Stimulated activated CD8-positive, alpha-beta memory T cell treated with anti-CD3 and anti-CD28 coated beads, Interleukin-15, amount 100 ng/mL, for 4 hours (primary cell): ENCODE data around the gene ADIRF.
"Not testable (repeated sequence)": the region's sequence is repeated elsewhere in the genome, so short reads cannot be mapped to it uniquely, and the experiment has no call there.

Source experiments
- DNase-seq, 2 donors: peaks; one replicate each; pipeline ENCODE4 v3.0.0-alpha.2; 2020; ENCODE audit warnings: low read depth in 2 of 2

ADIRF gene

DNA sequence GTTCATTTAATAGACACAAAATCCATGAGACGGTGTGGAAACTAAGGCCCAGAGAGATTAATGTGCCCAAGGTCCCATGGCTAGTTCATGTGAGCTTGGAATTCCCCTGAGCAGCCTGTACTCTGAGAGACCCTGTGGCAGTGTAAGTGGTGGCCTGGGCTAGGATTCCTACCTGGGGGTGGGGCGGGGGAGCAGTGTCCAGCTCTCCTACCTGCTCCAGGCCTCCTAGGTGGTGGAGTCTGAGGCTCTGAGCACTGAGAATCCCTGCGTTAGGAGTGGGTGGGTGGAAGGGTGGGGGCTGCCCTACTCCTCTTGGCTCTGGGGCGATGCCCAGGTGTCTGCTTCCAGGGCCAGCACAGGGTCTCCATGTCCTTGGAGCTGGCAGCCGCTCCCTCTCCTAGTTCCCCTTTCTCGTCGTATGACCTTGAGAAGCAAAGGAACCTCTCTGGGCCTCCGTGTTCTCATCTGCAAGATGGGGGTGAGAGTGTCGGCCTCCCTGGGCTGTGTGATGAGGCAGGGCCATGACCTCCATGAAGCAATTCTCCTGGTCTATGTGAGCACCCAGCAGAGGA, 7.3 kb upstream of the ADIRF start:
- DNase-seq = no peak

DNA sequence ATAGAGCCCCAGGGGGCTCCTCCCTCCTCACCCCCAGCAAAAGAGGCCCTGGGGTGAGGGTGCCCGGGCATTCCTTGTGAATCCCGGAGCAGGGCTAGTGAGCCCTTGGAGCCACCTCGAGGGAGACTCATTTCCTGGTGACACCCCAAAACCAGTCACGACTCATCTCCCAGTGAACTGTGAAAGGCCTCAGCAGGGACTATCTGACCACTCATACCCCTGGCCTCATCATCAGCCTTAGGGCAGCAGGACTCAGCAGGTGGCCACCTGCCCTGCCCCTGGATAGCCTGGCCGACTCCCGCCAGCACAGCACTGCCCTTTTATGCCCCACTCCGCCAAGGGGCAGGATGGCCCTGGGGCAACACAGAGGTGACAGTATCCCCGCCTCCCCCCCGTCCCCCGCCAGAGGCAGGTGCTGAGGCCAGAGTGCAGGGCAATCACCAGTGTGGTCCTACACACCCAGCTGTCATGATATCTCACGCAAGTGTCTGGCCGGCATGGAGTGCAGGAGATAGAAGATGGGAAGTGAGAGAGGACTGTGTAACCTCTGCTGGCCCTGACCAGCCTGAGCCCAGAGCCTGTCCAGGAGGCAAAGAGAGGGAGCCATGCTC, 6.7 kb upstream of the ADIRF start:
- DNase-seq = no peak

DNA sequence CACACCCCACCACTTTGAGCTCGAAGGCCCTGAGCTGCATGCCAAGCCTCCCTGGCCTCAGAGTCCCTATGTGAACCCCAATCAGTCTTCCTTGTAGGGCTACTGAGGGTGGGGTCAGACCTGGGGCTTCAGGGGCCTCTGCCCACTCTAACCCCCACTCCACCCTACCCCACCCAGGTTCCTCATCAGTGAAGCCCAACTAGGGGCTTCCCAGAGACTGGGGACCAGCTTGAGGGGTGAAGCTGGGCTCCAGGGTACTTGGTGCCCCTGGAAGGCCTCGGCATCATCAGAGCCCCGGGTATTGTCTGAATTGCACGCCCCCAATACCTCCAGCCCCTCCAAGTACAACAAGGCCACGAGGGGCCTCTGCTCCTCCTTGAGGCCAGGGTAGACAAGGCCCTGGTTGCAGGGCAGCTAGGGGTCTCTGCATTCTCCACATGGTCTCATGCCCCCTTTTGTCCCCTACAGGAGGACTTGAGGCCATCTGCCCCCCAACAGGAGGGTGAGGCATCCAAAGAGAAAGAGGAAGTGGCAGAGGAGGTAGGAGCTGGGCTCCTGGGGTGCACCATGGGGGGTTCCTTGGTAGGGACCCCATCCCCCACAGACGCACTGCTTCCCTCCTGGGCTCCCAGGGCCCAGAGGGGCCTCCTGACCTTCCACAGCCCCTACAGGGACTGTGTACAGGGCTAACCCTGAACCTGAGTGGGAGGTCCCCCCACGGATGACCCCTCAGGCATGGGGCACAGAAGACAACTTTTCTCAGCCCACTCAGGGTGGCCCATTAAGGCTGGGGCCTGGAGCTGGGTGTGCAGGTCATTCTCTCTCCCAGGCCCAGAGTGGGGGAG, 5.9 kb upstream of the ADIRF start:
- no peak for DNase-seq

DNA sequence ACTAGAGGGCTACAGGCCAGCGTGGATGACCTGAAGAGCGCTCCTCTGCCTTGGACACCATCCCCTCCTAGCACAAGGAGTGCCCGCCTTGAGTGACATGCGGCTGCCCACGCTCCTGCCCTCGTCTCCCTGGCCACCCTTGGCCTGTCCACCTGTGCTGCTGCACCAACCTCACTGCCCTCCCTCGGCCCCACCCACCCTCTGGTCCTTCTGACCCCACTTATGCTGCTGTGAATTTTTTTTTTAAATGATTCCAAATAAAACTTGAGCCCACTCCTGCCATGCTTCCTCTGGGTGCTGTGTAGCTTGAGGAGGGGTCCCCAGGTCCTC, 5.3 kb upstream of the ADIRF start:
- DNase-seq = no peak

DNA sequence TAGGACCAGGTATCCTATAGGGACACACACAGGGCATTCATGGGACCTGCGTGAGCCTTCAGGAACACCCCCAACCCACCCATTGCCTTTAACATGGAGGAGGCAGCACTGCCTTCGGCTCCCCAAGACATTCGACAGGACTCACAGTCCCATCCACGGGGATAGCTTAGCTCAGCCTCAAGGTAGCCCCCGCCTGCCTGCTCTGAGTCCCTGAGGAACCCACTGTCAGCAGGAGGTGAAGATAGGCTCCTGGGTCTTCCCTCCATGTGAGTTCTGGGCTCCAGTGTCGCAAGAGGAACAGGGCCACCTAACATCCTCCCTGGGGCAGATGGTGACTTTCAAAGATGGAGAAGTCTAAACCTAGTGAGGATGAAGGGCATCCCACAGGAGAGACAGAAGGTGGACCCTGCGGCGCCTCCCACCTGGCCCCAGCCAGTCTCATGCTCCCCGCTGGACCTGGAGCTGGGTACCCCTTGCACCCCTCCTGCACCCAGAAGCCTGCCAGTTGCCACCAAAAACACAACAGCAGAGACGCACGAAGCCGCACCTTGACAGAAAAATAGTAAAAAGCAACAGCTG, 4.9 kb upstream of the ADIRF start:
- DNase-seq = no peak

DNA sequence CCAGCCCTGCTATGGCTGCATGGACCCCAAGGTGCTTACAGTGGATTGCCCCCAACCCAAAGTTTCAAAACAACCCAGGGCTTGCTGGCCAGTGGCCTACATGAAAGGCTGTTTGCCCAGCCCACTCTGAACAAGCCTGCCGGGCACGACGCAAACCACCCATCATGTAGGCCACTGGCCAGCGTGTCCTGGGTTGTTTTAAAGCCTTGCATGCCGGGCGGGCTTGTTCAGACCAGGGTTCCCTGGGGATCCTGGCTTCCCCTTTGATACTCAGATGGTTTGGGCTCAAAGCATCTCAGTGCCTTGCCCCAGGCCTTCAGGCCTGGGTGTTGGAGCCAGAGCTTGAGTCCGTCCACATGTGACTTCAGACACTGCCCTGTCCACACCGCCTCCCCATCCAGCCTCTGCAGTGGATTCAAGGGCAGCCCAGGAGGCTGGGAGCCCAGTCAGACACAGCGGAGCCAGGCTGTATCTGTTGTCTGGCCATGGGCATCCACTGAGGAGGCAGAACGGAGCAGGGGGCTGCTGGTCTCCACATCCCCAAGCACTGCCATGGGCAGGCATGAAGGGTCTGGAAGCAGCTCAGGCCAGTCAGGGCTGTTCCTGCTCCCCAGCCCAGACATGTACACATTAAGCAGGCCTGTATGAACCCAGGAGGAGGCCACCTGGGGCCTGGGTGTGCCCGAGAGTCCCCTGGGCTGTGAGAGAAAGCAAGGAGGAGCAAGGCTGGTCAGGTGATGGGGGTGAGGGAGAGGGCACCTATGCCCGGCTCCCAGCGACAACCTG, 4.0 kb upstream of the ADIRF start:
- no peak for DNase-seq

DNA sequence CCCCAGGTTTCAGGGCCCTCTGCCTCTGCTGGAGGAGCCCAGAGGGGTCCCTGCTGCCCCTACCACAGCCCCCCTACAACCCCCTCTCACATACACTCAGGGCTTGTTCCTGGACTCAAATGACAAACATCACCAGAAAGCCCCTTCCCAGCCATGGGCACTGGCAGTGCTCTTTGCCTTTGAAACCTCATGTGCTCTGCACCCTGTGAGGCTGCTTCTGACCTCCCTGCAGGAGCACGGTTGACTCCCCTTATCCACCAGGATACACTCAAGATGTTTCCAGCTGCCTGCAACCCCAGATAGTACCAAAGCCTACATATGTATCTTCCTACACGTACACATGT, 3.5 kb upstream of the ADIRF start:
- DNase-seq = no peak

DNA sequence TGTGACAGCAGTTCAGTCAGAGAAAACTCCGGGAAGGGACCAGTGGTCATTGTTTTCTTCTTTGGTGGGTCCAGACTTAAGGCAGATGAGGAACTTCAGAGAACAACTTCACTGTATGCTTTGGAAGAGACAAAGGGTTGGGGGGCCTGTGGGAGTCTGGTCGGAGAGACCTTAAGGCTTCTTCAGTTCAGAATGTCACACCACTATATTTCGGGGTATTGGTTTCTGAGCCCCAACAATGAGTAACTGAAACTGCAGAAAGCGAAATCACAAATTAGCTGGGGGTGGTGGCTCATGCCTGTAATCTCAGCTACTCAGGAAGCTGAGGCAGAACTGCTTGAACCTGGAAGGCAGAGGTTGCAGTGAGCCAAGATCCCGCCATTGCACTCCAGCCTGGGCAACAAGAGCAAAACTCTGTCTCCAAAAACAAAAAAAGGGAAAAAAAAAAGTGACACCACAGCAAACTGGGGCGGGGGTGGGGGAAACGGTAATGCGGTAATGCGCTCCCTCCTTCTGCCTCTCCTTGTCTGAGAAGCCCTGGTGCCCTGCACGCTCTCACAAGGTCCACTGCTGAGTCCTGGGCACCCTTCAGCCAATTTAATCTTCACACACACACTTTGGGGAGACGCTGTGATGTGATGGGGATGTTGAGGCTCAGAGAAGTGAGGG, 2.2 kb upstream of the ADIRF start:
- DNase-seq = no peak

DNA sequence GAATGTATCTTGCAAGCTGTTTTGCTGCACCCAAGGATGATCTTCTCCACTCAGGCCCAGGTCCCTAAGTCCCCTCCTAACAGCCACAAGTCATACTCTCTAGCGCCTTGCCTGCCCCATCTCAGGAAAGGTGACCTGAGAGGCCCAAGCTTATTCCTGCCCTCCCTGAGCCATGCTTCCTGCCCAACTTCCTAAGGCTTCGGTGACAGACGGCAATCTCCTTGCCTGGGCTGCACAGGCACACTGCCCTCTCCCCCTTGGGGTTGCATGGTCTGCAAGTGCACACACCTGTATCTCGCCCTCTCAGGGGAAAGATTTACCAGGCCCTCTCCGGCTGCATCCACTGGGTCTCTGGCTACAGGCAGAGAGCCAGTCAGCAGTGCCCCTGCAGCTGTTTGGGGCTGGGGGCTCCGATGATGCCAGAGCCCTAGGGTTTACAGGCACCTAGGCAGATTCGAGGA, 771 bp upstream of the ADIRF start:
- no peak for DNase-seq

DNA sequence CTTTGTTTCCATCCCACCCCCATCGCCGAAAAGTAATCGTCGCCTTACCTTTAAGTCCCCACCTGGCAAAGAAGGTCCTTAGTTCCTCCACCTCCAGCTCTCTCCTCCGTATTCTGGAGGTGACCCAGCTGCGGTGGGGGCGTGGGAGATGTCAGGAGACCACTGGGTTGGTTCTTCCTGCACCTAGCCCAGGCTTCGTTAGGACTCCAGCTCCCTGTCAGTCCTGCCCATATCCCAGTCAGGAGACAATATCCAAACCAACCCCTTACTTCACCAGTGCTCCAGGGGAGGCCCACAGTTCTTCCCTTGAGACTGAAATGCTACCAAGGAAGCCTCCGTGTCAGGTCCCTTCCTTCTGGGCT, 693 bp downstream of the ADIRF start:
- no peak for DNase-seq

DNA sequence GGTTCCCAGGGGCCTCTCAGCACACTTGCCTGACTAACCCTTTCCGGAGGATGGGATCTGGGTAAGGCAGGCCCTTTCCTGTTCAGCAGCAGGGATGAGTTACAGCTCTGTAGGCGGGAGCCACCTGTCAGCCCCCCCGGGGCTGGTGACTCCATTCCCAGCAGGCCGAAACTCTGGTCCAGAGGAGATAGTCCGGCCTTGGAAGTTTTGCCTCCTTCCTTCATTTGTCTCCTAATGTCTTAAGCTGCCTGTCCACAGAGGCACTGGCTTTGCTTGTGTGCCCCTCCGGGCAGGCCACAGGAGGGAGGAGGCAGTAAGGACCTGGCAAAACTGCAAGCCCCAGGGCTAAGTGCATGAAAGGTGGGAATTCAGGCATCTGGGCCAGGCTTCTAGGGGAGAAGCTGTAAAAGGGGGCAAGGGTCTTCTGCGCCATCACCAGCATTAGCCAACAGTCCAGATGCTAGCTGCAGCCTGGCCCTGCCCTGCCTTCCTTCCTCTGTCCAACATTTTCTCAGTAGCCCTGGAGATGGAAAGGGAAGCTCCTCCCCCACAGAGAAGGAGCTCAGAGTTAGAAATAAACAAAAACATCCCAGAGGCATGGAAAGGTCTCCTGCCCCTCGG, 1.2 kb downstream of the ADIRF start:
- no peak for DNase-seq

DNA sequence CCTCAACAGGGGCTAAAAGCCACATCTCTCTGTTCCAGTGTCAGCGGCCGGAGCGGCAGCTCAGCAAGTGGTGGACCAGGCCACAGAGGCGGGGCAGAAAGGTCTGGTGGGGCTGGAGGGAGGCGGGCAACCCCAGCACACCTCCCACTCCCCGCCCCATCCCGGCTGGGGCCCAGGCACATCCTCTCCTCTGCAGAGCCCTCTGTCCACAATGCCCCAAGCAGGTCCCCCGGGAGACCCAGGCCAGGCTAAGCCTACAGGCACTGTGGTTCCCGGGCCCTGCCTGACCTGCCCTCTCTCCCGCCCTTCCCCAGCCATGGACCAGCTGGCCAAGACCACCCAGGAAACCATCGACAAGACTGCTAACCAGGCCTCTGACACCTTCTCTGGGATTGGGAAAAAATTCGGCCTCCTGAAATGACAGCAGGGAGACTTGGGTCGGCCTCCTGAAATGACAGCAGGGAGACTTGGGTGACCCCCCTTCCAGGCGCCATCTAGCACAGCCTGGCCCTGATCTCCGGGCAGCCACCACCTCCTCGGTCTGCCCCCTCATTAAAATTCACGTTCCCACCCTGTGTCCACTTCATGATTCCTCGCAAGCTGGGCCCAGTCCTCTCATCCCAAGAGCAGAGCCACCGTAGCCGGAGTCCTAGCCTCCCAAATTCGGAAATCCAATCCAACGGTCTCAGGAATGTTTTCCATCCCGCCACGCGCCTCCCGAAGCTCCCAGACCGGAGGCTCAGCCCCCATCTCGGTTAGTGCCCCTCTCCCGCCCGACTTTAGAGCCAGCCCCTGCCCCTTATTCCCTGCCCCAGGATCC, 2.1 kb downstream of the ADIRF start:
- no peak for DNase-seq

DNA sequence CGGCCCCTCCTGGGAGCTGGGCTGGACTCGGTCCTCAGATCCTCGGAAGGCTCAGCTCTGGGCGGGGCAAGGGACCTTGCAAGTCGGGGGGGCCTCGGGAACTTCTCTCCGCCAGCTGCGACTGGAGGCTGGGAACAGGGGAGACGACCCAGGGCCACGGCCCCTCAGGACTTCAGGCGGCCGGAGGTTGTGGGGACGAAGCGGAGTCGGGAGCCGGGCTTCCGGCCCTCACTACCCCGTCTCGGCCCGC, 2.6 kb downstream of the ADIRF start:
- no peak for DNase-seq

DNA sequence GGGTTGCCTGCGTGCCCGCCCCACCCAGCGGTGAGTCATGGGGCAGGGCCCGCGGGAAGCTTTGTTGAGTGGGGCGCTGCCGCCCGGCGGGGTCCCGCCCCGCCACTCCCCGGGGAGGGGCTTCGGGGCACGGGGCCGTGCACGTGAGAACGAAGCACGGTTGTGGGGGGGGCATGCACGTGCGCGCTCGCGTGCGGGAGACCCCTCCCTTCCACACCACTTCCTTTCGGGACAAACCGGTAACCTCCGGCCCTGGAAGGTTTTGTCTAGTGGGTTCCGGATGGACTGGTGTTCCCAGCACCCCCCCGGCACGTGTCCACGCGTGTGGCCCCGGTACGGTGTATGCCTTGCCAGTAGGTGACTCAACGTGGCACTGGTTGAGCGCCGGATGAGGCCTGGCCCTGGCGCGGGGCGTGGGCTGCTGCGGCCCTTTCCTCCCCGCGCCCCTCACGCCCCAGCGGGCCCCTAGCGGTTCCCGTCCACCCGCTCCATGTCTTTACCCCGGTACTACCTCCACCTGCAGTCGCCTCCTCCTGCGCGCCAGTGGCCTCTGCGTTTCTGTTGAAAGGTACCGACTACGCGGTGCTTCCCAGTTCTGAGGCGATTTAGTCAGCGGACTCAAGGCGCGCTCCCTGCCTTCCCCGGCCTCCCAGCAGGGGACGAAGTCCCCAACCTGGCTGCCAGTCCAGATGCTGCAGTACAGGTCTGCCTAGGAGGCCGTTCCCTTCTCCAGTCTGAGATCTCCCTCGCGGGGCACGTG, 3.1 kb downstream of the ADIRF start:
- DNase-seq = peak; percentile 70 to 80

DNA sequence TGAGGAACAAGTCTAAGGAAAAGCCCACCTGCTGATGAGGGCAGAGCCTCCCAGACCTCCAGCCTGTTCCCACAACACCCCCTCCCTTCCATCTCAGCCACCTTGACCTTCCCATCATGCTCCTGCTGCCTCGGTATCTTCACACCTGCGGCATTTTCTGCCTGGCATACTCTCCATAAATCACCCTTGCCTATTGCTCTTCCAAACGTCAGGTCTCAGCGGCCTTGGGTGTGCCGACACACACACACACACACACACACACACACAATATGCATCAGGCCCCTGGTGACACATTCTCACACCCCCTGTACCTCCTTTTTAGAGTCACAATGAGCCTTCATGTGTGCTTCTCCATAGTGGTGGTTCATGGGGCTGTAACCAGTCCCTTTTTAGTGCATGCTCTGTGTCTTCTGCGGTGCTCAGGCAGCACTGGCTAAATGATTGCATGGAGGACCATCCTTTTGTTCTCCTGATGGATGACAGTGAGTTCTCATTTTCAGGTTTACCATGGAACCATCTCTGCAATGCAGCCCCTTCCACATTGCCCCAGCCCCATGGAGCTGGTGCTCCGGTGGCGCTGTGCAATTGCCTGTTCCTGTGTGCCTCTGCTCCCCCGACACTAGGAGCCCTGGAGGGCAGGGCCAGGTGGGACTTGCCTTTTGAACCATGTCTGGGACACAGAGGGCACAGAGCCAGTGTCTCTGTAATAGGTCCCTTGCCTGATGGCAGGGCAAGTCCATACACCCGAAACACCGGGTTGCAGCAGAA, 4.5 kb downstream of the ADIRF start:
- no peak for DNase-seq

DNA sequence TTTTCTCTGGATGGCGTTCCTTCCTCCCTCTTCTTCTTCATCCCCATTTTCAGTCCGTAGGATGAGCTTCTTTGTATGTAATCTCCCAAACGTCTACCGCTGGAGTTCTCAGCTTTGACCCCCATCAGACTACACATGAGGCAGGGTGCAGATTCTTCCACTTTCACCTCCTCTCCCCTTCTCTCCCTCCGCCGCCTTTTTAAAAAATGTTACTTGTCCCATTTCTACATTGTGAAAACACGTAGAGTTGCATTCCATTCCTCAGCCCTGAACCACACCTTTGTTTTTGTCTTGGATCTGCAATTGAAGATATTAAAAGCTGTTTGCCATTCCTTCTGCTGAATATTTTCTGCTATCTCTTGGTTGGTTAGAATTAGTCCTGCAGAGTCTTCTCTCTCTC, 6.2 kb downstream of the ADIRF start:
- no peak for DNase-seq

DNA sequence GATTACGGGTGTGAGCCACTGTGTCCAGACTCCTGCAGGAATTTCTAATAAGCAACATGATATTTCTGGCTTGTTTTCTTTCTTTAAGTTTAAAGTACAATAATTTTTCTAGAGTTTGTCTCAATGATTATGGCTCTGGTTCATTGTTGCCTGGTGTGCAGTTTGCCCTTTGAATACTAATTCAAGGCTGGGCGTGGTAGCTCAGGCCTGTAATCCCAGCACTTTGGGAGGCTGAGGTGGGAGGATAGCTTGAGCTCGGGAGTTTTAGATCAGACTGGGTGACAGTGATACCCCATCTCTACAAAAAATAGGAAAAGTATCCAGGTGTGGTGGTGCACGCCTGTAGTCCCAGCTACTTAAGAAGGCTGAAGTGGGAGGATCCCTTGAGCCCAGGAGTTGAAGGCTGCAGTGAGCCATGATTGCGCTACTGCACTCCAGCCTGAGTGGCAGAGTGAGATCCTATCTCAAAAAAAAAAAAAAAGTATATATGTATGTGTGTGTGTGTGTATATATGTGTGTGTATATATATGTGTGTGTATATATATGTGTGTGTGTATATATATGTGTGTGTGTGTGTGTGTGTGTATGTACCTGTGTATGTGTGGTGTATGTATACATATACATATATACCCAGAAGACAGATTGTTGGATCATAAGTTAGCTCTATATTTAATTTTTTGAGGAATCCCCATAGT, 8.2 kb downstream of the ADIRF start:
- DNase-seq = no peak

DNA sequence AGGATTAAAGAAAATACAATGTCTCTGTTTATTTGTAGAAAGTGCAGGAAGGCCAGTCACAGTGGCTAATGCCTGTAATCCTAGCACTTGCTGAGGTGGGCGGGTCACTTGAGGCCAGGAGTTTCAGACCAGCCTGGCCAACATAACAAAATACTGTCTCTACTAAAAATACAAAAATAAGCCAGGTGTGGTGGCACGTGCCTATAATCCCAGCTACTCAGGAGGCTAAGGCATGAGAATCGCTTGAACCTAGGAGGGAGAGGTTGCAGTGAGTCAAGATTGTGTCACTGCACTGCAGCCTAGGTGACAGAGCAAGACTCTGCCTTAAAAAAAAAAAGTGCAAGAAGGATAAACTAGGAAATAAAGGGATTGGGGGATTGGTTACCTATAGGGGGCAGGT, 10.2 kb downstream of the ADIRF start:
- not testable (repeated sequence) for DNase-seq
